Metanephros (tissue), 2 donors: ENCODE data around the gene FREM1. TPM values are rescaled to one million over a fixed set of nuclear protein-coding genes. Genes with fewer than 3 reads are reported as not detected.

ENCODE experiments used
- small RNA-seq: library from RNA; depleted of rRNA; stranded (forward); fragments of <200 nt; gene quantifications from one replicate; pipeline ENCODE3, GENCODE V24; 2014; ENCODE audit warnings: low replicate concordance
- total RNA-seq: library from RNA; depleted of rRNA; stranded (reverse); fragments of >200 nt; gene quantifications from one replicate; pipeline ENCODE4 v1.2.3, GENCODE V29; 2014

Gene FREM1, protein sequence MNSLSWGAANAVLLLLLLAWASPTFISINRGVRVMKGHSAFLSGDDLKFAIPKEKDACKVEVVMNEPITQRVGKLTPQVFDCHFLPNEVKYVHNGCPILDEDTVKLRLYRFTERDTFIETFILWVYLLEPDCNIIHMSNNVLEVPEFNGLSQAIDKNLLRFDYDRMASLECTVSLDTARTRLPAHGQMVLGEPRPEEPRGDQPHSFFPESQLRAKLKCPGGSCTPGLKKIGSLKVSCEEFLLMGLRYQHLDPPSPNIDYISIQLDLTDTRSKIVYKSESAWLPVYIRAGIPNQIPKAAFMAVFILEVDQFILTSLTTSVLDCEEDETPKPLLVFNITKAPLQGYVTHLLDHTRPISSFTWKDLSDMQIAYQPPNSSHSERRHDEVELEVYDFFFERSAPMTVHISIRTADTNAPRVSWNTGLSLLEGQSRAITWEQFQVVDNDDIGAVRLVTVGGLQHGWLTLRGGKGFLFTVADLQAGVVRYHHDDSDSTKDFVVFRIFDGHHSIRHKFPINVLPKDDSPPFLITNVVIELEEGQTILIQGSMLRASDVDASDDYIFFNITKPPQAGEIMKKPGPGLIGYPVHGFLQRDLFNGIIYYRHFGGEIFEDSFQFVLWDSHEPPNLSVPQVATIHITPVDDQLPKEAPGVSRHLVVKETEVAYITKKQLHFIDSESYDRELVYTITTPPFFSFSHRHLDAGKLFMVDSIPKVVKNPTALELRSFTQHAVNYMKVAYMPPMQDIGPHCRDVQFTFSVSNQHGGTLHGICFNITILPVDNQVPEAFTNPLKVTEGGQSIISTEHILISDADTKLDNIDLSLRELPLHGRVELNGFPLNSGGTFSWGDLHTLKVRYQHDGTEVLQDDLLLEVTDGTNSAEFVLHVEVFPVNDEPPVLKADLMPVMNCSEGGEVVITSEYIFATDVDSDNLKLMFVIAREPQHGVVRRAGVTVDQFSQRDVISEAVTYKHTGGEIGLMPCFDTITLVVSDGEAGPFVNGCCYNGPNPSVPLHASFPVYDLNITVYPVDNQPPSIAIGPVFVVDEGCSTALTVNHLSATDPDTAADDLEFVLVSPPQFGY (N-terminal part only)
- total RNA-seq = 172 TPM

DNA sequence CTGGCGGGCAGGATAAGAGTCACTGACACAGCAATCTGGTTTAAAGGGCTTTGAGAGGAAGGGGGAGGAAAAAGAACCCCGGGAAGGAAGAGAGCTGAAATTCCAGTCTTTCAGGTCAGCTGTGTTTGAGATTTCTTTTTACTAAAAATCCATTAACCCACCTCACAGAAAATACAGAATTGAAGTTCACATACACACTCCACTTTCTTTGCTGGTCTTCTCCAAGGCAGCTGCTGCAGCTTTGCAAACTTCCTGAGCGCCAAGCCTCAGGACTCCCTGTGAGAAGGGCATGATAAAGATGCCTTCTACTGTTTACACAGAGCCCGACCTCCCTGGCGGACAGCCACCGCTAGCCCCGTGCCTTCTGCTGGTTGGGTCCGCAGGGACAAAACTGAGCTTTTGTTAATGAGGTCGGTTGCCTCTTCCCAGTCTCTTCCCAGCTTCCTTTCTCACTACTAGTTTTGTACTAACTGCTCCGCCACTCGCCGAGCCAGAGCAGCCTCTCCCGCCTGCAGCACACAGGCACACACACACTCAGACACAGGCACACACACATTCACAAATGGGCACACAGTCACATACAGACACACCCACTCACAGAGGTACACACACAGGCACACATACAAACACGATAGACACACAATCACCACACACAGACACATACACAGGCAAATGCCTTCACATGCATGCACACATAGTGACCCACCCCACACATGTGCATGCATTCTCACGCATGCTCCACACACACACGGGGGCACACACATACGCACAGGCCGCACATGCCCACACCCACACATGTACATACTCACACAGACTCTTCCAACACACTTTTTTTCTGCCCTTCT is at the start of gene FREM1:
FREM1 (minus strand) TSS at position 468 of the 845 bp plus-strand sequence. CDS start 41,451 bp downstream, outside the sequence.

DNA sequence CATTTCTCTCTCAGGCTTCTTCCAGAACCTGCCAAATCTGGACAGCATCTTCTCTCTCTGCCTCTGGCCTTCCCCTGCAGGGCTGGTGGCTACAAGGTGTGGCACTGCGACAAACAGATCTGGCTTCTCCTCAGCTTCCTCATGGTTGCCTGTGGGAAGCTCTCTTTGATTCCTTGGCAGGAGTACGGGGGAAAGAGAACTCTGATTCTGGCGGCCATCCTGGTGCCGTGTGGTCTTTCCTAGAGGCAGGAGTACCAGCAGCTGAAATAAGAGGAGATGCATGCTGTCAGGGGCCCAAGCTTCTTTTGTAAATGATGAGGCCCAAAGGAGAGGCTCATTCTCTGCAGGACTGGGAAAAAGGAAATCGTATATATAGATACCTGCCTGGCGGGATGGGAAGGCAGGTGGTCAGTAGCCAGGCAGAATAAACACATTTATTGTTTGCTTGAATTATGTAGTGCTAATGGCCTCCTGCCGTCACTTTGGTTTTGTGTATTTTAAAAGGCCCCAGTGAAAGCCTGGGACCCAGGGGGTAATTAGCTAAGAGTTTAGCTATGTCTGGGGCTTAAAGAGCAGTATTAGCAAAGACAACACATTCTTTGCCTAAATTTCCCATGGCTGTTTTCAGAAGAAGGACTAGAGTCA is 187.7 kb downstream of the FREM1 start, which contains the start of gene CER1:
CER1 (minus strand) TSS at position 343 of the 645 bp plus-strand sequence; CDS start at position 282, 61 bp downstream.

DNA sequence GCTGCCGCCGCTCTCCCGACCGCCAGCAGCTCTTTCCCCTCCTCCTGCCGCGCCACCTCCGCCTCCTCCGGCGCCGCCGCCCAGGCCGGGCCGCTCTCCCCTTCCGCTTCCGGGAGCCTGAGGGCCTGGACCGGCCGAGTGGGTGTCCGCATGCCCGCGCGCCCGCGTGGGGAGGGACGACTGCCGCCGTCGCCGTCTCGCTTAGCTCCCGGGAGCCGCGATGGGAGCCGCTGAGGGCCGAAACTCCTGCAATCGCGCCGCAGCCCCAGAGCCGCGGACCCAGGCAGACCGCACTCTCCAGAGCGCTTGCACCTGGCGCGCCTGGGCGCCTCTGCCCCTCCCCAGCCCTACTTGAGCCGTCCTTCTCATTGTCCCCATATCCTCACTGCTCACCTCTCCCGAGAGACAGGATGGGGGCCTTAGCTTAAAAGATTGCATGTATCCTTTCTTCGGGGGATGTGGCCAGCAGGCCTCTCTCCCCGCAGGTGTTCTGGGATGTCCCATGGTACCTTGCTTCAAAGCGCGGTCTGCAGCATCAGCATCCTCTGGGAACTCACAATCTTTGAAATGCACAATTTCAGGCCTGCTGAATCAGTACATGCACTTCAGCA is 216.9 kb downstream of the FREM1 start, which contains the start of gene ZDHHC21:
ZDHHC21 (minus strand) TSS at position 182 of the 611 bp plus-strand sequence. CDS start 19,092 bp downstream, outside the sequence.

Small RNAs within 50 kb of the gene (small RNA-seq; reads per million reads assigned to genes)
- not detected for gene RNU6-1260P

Other genes starting within 250 kb of the FREM1 start
- gene ZDHHC21, start 217.0 kb downstream of the FREM1 start, total RNA-seq = 21.7 TPM
- 1.1 TPM for gene CER1, start 187.7 kb downstream of the FREM1 start, total RNA-seq